CD4-positive, alpha-beta T cell treated with Interleukin-21 for 1 hour (primary cell): ENCODE data around the gene UMAD1.
"Not testable (repeated sequence)": the region's sequence is repeated elsewhere in the genome, so short reads cannot be mapped to it uniquely, and the experiment has no call there.

Experiments used
- DNase-seq: peaks from one replicate; pipeline ENCODE4 v3.0.0-alpha.2; 2020

Gene UMAD1

DNA sequence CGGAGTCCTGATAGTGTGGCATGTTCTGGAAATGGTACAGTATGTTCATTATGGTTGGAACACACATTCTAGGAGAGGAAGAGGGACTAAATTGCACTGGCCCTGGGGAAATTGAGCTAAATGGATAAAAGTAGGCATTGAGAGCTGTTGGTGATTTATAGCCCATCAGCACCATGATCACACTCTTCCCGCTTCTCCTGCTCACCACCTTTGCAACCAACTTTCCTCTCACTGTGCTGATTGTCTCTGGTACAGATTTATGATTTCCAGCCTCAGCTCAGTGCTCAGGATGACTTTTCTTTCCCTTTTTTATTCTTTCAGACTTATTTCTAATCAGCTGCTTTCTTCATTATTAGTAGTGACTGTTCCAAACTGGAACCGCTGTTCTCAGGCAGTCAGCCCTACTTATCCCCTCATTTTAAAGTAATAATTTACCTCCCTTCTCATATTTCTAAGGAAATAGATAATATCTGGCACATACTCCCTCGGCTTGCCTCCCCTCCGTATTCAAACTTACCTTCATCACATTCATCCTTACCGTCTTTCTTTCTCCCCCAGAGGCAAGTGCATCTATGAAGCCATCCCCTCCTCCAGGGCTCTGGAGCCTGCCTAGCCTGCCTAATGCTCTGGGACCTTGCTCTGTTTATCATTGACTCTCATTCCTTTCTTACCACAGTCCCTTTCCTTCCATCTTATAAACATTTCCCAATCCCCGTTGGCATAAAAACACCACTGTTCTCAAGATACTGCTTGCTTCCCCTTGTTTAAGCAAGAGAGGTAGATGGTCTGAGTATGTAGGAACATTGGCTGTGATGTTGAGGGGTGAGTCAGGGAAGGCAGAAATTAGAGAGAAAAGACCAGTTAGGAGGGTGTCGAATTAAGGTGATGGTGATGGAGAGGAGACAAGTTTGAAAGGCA is 129.4 kb downstream of the UMAD1 start:
- no peak for DNase-seq

DNA sequence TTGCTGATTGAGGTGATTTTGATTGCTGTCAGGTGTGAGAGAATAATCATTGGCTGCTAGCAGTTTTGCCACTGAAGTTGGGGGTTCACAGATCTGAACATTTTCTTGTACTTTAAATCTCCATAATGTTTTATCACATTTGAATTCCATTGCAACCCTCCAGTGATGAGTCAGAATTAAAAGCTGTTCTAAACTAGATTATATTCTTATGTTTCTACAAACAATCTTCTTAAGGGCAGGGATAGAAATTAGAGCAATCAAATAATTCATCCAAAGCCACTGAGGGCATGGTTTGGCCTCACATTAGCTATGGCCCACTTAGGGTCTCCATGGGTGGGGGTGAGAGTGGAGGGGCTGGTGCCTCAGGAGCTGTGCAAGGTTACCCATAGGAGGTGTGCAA is 130.9 kb downstream of the UMAD1 start:
- DNase-seq, result no peak

DNA sequence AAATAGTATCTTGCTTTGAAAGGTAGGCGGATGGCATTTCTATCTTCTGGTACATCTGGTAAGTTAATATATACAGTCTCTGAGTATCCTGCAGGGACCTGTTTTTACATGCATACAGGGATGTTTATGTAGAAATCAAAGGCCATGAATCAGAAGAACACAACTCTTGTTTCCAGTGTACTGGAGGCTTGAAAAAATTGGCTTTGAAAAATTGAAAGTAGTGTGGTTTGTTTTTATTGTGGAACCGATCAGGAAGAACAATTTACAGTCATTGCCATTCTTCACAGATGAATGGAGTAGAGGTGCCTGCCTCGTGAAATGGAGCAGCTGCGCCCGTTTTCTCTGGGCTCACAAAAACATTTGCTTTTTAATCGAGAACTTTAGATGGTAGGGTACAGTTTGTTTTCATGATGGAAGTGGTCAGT is 131.9 kb downstream of the UMAD1 start:
- DNase-seq, result no peak

DNA sequence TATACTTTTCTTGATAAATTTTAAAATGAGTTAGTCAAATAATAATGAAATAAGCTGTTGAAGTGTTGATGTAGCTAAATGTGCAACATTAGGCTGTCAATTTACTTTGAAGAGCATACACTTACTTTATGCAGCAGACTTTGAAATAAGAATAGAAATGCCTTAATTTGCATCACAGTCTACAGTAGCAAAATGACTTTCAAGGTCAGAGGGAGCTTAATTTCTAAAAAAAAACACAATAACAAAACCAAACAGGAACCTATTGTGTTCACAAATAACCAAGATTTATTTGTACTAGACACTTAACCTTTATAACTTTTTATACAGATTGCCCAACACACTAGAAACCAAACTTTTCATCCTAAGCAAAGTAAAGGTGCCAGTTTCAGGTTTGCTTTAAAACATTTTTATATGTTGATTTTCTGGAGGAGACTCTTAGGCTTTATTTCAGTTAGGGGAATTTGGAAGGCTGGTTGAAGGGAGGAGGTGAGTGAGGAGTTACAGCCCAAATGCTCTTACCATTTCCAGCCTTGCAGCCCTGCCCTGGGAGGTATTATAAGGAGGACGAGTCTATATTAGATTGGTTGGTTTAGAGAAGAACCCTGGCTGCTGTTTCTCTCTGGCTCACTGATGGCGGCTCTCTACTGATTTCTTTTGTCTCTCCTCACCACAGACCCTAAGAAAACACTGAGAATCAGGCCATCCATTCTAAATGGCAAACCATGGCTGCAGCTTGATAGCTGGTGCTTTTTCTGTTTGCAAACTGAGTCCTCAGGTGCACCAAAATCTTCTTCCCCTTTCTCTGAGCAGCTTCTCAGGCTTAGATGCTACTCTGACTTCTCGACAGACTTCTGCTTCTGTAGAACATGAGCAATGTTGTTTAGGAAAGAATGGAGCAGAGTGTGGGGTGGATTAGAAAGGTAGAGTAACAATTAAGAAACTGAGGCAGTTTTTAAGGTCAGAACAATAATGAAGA is 133.1 kb downstream of the UMAD1 start:
- DNase-seq, result no peak

- no peak for DNase-seq
Measured at GRCh38 chr7:7779888-7780287, 139.3 kb downstream of the UMAD1 start.

- DNase-seq, result no peak
Measured at GRCh38 chr7:7783001-7783400, 142.4 kb downstream of the UMAD1 start.

DNA sequence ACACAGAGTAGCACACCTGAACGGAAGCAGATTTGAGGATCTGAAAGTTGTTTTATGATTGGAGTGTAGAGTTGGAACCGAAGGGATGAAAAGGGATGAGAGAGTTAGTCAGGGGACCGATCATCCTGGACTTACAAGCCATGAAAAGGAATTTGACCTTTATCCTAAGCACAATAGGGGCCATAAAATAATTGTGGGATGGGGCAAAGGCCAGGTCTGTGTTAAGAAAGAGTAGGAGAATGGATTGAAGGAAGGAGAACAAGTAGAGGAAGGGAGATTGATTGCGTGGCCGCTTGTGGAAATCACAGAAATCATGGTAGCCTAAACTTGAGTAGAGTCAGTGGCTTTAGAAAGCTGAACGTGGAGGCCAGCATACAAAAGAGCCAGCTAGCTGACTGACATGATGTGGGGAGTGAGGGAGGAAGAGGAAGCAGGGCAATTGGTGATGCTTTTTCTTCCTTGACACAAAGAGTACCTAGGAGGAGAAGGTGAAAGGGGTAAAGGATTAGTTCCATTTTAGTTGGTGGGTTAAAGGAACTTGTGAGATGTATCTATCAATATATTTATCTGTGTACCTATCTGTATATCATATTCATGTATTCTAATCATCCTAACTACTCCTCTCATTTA is 144.9 kb downstream of the UMAD1 start:
- DNase-seq, result no peak

DNA sequence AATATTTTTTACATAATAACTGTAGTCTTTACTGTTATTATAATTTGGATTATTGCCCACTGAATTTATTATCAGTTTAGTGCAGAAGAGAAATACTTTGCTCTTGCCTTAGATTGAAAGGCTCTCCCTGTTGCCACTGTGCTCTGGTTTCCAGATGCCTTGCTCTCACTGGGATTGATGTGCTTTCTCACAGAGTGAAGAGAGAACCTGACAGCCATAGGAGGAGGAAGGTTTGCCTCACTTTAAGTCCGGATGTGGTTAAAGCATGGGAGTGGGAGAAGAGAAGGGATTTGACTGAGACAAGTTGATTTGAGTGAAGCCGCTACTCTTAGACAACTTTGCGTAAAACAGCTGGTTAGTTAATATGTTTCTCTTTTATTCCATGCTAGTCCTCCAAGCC is 146.0 kb downstream of the UMAD1 start:
- DNase-seq, result no peak

GRCh38 chr7:7789551-7789988 is 149.0 kb downstream of the UMAD1 start:
- no peak for DNase-seq

DNA sequence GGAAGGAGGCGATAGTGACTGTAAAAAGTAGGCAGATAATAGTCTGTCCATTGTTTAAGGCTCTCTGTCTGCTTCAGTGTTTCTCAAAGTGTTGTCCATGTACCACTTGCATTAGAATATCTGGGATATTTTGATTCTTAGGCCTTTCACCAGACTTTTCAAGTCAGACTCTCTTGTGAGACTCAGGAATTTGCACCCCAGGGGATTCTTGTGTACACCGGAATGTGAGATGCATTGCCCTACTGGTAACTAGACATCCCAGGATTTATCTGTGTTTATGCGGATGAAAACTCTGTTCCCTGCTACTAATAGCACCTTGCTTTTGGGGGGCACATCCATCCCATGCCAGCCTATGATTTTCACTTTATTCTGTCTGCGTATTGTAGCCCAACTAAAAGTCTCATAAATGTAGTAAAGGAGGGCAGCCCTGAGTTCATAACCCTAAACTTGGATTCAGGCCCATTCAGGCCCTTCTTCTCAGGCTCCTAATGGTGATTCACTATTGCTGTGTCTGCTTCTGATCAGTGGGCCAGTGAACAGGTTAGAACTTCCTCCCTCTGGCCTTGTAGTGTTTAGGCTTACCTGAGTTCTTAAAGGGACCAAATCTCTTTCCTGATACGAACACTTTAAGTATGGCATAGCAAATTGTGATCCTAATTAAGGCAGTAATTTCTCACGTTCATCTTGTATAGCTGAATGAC is 149.6 kb downstream of the UMAD1 start:
- no peak for DNase-seq

DNA sequence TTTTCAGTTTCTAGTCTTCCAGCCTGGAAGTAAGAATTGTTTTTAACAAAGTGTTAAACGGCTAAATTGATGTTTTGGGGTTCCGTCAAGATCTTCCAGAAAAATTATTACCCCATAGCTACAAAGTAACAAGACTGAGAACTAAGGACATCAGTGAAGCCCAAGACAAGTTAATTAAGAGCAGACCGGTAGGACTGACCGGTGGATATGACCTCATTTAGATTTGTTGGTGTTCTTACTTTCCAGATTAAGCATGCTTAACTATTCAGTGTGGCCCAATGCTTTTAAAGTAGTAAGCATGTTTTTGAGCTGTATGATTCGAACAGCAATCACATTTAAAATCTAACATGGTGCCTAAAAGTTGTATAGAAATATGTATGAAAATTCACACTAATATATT is 151.0 kb downstream of the UMAD1 start:
- DNase-seq, result no peak

- no peak for DNase-seq
Measured at GRCh38 chr7:7792056-7792455, 151.5 kb downstream of the UMAD1 start.

DNA sequence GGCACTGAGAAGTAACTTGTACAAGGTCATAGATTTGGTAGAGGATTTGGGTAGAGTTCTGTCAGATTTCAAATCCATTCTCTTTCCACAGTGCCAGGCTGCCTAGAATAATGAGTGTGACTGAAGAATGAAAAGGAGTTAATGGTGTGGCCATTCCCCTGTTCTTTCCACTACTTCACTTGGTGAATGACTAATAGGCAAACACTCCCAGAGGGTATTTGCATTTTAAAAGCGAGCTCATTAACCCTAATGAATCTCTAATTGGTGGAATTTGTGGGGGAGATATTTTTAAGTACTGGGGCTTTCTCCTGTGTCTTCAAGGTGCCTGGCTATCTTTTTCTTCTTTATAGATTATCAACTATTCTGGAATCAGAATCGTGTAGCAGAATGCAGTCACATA is 152.7 kb downstream of the UMAD1 start:
- DNase-seq, result no peak

- DNase-seq, result no peak
Measured at GRCh38 chr7:7793921-7794320, 153.4 kb downstream of the UMAD1 start.

- DNase-seq, result no peak
Measured at GRCh38 chr7:7795203-7795602, 154.7 kb downstream of the UMAD1 start.

- no peak for DNase-seq
Measured at GRCh38 chr7:7795630-7796121, 155.1 kb downstream of the UMAD1 start.

DNA sequence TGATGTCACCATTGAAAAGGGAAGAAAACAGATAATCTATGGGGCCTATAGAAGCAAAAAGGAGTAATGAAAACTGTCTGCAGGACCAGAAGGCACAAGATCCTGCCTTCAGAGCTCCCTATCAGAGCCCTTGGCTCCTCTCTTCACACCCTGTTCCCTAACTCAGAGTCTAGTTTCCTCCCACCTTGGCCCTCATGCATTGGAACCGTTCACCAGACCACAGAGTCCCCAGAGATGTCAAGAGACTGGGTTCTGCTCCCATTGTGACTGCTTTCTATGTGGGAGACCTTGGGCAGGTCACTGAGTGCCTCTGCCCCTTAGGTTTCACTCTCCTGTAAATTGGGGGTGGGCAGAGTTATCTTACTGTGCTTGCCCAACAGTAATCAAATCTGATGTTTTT is 158.0 kb downstream of the UMAD1 start:
- DNase-seq, result no peak

DNA sequence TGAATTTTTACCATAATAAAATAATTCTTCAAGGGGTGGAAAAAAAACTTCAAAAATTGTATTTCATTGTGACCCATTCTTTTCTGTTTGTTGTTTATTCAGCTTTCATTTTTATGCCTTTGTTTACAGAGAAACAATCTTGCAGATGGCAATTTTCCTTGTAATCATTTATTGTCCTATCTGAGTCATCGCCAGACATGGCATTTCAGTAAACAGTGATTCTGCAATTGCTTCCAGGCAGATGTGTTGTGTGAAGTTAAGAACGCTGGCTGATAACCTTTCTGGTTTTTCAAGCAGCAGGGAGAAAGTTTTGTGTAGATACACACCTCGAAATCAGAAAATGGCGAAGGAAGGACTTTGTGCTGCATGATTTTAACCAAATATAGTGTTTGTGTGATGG is 158.6 kb downstream of the UMAD1 start:
- DNase-seq, result no peak

DNA sequence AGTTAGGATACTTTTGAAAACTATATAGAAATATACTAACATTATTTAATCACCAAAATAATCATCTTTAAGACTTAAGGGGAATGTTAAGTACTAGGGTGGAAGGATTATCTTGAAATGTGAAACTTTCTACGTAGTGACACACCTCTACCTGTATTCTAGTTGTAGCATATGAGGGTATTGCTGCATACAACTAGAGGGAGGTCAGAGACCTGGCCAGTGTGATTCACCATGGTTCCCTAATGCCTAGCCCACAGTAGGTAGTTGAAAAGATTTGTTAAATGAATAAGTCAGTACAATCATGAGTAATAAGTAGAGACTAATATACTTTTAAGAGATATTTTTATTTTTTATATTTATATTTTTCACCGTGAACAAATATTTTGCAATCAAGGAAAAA is 162.0 kb downstream of the UMAD1 start:
- no peak for DNase-seq

- DNase-seq, result no peak
Measured at GRCh38 chr7:7803715-7804178, 163.2 kb downstream of the UMAD1 start.

- DNase-seq, result not testable (repeated sequence)
Measured at GRCh38 chr7:7804822-7805221, 164.3 kb downstream of the UMAD1 start.

DNA sequence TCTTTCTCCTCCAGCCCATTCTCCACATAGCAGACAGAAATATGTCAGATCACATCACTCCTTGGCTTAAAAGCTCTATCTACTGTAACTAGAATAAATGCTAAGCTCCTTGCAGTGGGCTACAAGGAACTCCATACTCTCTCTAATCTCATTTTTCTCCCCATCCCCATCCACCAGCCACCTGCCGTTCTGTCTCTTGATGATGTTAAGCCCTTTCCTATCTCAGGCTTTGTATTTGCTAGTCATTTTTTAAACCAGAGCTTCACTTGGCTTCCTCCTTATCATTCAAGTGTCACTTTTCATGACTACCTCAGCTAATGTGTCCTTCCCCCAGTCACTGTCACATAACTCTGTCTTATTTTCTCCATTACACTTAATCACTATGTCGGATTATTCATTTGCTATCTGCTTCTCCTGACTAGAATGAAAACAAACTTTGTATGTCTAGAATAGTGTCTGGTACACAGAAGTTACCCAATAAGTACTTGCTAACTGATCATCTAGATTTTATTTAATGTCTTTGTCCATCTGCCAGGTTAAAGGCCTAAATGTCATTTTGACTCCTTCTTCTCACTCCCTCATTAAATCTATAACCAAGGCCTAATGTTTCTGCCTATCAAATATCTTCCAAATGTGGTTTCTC is 165.1 kb downstream of the UMAD1 start:
- DNase-seq, result no peak
